ENCODE results near the gene ATP6V0C.

- no peak for TF ChIP-seq CTCF (IDR thresholded peaks at IDR 0.05)
- TF ChIP-seq POLR2A (IDR thresholded peaks at IDR 0.05) = peak; percentile 90
These were observed at the start of gene ATP6V0C for GRCh38 chr16:2513405-2514332.
